GM13976 (cell line): Measurements from ENCODE around the gene ROGDI.

Experiments
- DNase-seq: peaks from one replicate; pipeline ENCODE4 v3.0.0; 2012; ENCODE audit warnings: low spot score
- CTCF ChIP-seq: IDR thresholded peaks from 2 replicates; pipeline ENCODE4 v1.5.1; 2012; ENCODE audit warnings: borderline replicate concordance, mild to moderate bottlenecking; ENCODE audit not compliant: insufficient read depth; ENCODE audit errors: extremely low read depth, missing control alignments, control extremely low read depth
- in situ Hi-C: fragments of 300-500 bp; cut with MboI; formaldehyde crosslinking; loops from one replicate; pipeline ENCODE4 v1.12.0; 2022; ENCODE audit warnings: low sequenced_read_pairs, mixed read lengths, inconsistent platforms; ENCODE audit not compliant: unreplicated experiment

ROGDI gene

GRCh38 chr16:4746991-4747574 lies 55.4 kb downstream of the ROGDI start:
- TF ChIP-seq CTCF: no peak
- in situ Hi-C loops: no loop called here
- DNase-seq: no peak
